D721Med (cell line): Measurements from ENCODE around the gene SUCLA2.

ENCODE experiments used
- DNase-seq: peaks from one replicate; pipeline ENCODE4 v3.0.0; 2011; ENCODE audit warnings: low spot score; ENCODE audit not compliant: insufficient read length
- FAIRE-seq: peaks from 2 replicates; lab custom pipeline; 2011; peaks lifted over from hg19 to GRCh38; lab: Jason Lieb, UNC
- CTCF ChIP-seq: IDR thresholded peaks from 2 replicates; pipeline ENCODE4 v1.5.1; 2012; ENCODE audit warnings: mild to moderate bottlenecking, control low read depth; ENCODE audit not compliant: insufficient read depth; ENCODE audit errors: missing control alignments

The SUCLA2 gene

GRCh38 chr13:47893527-47893926 lies 107.5 kb downstream of the SUCLA2 start:
- DNase-seq (no peak), FAIRE-seq (no peak)
- TF ChIP-seq CTCF: no peak
